Transverse colon (tissue), 3 donors: Measurements from ENCODE around the gene INMT.

Experiments used
- EP300 ChIP-seq: sonication (generic); formaldehyde crosslinking; IDR thresholded peaks from one replicate; pipeline ENCODE4 v1.6.1; 2017; ENCODE audit warnings: antibody characterized with exemption, low read depth
- TF ChIP-seq, protein P1 (sequence below), 5 experiments: fragments of 200-600 bp in 3 of 5; fragments of 450-650 bp in 2 of 5; sonication (generic) in 3 of 5; IDR thresholded peaks; 1 replicate in 2 of 5; 2 replicates in 3 of 5; pipeline ENCODE4 v1.5.1; 2016 to 2017; ENCODE audit warnings: antibody characterized with exemption in 5 of 5, inconsistent platforms in 3 of 5, mild to moderate bottlenecking in 2 of 5, moderate library complexity in 1 of 5

DNA sequence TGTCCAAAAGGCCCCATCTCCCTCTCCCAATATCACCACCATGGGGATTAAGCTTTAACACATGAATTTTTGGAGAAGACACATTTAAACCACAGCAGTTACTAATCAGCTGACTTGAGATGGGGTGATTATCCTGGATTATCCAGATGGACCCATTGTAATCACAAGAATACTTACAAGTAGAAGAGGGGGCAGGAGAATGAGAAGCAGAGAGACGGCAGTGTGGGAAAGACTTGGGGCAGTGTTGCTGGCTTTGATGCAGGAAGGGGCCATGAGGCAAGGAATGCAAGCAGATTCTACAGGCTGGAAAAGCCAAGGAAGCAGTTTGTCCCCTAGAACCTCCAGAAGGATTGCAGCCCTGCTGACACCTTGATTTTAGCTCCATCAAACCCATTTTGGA, 30.7 kb upstream of the INMT start:
- TF ChIP-seq, protein P1, sequence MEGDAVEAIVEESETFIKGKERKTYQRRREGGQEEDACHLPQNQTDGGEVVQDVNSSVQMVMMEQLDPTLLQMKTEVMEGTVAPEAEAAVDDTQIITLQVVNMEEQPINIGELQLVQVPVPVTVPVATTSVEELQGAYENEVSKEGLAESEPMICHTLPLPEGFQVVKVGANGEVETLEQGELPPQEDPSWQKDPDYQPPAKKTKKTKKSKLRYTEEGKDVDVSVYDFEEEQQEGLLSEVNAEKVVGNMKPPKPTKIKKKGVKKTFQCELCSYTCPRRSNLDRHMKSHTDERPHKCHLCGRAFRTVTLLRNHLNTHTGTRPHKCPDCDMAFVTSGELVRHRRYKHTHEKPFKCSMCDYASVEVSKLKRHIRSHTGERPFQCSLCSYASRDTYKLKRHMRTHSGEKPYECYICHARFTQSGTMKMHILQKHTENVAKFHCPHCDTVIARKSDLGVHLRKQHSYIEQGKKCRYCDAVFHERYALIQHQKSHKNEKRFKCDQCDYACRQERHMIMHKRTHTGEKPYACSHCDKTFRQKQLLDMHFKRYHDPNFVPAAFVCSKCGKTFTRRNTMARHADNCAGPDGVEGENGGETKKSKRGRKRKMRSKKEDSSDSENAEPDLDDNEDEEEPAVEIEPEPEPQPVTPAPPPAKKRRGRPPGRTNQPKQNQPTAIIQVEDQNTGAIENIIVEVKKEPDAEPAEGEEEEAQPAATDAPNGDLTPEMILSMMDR (IDR thresholded peaks at IDR 0.05): no peak
- TF ChIP-seq EP300: no peak
